COLO668 (cell line): ENCODE results near the gene KXD1.
A peak's percentile ranks its signal among the peaks of the same experiment; 100 is the strongest.
"Not testable (repeated sequence)": the region's sequence is repeated elsewhere in the genome, so short reads cannot be mapped to it uniquely, and the experiment has no call there.

Experiments
- DNase-seq: peaks from one replicate; lab custom pipeline; 2025; ENCODE audit not compliant: unreplicated experiment; lab: John Stamatoyannopoulos, UW

The KXD1 gene

GRCh38 chr19:18576383-18576782, 18.7 kb downstream of the KXD1 start:
- DNase-seq: no peak

DNA sequence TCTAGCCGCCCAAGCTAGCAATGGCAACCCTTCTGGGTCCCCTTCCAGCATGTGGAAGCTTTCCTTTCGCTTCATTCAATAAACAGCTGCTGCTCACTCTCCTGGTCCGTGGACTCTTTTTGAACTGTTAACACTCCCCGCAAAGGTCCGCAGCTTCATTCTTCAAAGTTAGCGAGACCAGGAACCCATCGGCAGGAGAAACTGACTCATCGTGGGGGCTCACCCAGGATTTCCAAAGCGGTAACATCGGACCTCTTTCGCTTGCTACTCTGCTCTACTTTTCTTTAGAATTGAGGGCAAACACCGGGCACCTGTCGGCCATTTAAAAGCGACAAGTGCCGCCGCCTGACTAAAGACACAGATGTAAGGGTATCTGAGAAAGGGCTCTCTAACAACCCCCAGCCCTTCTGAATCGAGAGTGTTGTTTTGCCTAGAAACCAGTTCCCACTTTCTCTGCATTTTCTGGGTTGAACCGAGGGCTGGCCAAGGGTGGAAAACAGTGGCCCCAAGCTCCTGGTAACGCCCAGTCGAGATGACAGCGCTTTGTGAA, 19.8 kb downstream of the KXD1 start:
- DNase-seq: no peak

- no peak for DNase-seq
Measured at GRCh38 chr19:18580311-18580710, 22.6 kb downstream of the KXD1 start.

DNA sequence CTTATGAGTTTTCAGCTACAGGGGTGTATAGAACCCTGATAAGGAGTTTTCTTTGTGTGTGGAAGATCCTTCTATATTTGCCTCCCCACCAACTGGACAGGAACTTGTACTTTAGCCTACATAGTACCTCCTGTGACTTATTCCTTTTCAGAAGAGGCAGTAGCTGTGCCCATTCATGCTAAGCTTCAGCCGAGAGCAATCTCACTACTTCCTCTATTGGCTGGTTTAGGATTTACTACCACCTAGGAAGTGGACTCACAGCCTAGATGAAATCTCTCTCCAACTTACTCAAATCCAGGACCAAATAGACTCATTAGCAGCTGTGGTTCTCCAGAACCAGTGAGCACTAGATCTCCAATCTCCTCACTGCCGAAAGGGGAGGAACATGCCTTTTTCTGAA, 28.6 kb downstream of the KXD1 start:
- DNase-seq: no peak

- DNase-seq: no peak
Measured at GRCh38 chr19:18587561-18587960, 29.9 kb downstream of the KXD1 start.

GRCh38 chr19:18587962-18588610, 30.4 kb downstream of the KXD1 start:
- no peak for DNase-seq

GRCh38 chr19:18588611-18589379, 31.1 kb downstream of the KXD1 start, which contains the start of gene REX1BD:
Gene REX1BD (plus strand): TSS chr19:18588798. CDS start chr19:18588802, 4 bp downstream.
- DNase-seq: peak; percentile 87

- peak; percentile 86 for DNase-seq
Measured at GRCh38 chr19:18589380-18590272, 32.0 kb downstream of the KXD1 start.

DNA sequence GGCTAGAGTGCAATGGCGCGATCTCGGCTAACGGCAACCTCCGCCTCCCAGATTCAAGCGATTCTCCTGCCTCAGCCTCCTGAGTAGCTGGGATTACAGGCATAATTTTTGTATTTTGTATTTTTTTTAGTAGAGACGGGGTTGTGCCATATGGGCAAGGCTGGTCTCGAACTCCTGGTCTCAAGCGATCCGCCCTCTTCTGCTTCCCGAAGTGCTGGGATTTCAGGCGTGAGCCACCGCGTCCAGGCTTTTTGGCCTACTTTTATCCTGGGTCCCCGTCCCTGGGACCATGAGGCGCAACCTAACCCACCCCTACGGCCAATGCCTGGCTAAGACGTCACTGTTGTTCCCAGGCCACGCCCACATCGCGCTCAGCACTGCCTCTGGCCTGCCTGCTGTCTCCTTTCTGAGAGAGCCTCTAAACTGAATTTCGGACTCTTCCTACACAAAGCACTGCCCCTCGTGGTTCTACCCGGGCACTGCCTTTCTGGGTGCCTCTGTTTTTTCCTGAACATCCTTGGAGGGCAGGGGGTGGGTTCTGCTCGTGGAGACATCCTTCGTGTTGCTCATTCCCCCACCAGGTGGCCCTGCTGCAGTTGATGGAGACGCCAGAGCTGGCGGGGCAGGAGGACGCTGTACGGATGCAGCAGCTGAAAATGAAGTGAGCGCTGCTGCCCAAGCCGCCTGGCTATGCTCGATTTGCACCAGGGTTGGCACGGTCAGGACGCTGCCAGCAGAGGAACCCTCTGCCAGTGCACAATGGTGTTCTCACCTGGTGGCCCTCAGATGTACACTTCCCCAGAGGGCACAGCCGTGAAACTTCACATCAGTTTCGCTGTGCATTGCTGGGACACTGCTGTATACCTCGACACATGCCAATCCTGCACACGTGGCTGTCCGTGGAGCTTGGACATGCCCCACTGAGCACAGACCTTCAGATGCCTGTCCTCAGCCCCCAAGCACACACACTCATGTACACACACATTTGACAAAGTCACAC, 32.9 kb downstream of the KXD1 start:
- no peak for DNase-seq

- no peak for DNase-seq
Measured at GRCh38 chr19:18591735-18592385, 34.2 kb downstream of the KXD1 start.

DNA sequence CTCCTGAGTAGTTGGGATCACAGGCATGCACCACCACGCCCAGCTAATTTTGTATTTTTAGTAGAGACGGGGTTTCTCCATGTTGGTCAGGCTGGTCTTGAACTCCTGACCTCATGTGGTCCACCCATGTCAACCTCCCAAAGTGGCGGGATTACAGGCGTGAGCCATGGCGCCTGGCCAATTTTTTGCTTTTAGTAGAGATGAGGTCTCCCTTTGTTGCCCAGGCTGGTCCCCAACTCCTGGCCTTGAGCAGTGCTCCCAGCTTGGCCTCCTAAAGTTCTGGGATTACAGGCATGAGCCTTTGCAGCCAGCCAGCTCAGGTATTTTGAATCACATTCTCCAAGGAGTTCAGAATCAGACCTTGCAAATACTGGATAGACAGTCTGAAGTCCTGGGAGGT, 35.1 kb downstream of the KXD1 start:
- not testable (repeated sequence) for DNase-seq

DNA sequence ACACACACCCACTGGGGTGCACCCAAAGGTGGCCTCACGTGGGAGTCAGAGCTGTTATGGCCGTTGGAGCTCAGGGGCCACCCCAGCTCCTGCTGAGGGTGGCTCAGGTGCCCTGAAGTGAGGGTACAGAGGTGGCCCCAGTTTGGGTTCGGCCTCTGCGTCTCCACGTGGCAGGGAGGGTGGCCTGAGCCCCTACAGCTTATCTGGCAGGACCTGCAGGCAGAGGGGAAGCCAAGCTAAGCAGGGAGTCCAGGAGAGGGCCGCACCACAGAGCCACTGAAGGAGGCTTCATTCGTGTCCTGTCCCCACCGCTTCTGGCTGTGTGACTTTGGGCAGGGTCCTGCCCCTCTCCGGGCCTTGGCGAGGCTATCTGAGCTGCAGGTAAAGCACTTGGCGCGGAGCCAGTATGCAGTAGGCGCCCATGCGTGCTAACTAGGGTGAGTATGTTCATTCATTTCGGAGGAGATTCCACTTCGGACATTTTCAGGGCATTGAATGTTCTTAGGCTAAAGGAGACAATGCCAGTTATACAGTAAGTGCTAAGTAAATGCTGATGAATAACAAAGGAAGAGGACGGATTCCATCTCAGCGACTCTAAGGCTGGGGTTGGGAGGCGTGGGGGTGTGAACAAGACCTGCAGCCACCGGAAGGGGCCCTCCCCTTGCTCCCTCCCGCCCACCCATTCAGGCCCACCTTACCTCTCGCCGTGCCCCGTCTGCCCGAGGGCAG, 35.9 kb downstream of the KXD1 start:
- peak; percentile 11 for DNase-seq

DNA sequence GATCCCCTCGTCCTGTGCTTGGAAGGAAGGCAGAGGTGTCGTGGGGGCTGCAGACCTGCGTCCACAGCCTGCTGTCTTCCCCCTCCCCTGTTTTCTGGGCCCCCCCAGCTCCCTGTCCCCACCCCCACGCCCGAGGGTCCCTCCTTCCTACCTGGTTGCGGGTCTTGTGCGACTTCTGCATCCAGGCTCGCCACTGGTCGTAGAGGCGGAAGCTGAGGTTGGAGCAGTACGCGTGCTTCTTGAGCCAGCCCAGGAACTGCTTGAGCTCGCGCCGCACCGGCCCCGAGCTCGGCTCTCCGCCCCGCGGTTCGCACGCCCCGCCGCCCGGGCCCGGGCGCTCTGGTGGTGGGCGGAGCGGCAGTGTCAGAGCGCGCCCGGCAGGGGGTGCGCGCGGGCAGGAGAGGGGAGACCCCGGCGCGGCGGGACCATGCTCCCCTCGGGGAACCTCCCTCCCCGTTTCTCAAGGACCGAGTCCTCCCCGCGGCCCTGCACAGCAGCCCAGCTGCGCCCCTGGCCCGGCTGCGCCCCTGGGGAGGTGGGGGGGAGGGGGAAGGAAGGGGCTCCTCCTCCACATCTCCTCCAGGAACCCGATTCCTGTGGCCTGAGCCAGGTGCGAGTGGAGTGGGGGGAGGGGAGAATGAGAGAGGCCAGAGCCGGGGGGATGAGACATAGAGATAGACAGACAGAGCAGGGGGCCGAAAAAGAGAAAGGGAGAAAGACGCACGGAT, 36.6 kb downstream of the KXD1 start:
- peak; percentile 74 for DNase-seq

GRCh38 chr19:18594824-18595373, 37.2 kb downstream of the KXD1 start:
- peak; percentile 19 for DNase-seq

- no peak for DNase-seq
Measured at GRCh38 chr19:18595475-18595874, 37.8 kb downstream of the KXD1 start.

DNA sequence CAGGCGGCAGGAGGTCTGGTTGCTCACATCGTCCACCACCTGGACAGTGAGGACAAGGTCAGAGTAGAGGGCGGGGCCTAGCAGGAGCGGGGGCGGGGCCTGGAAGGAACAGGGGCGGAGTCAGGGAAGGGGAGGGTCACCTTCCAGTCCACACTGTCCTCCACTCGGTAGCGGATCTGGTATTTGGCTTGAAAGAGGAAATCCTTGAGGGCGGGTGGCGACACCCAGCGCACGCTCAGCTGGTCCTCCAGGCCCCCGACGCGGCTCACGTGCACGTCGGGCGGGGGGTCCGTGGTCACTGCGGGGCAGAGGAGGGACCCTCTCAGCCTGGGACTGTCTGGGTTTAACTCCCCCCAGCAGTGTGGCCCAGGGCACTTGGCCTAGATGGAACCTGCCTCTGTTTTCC, 39.1 kb downstream of the KXD1 start:
- DNase-seq: peak; percentile 49

- DNase-seq: no peak
Measured at GRCh38 chr19:18597809-18598660, 40.4 kb downstream of the KXD1 start.
